Measurements from ENCODE around the gene PDXDC1.
"Not testable (repeated sequence)": the region's sequence is repeated elsewhere in the genome, so short reads cannot be mapped to it uniquely, and the experiment has no call there.

GRCh38 chr16:15071916-15072769 is 97.3 kb downstream of the PDXDC1 start:
- TF ChIP-seq CTCF (IDR thresholded peaks at IDR 0.05; ENCODE audit: insufficient read depth, low read depth, low read length) = peak; percentile 27
- not testable (repeated sequence) for TF ChIP-seq EZH2 (IDR thresholded peaks at IDR 0.05; ENCODE audit: insufficient read depth, low read length)

Measured in astrocyte (in vitro differentiated cells and primary cell).